ENCODE data around the gene EFCAB12.

Gene EFCAB12

GRCh38 chr3:129421988-129422745 lies 6.3 kb downstream of the EFCAB12 start:
- H2BK120ac ChIP-seq (ENCODE audit: insufficient read depth, low read length, poor library complexity) = no peak overlapping the region
- no peak overlapping the region for H3K4me3 ChIP-seq (ENCODE audit: low read depth, low read length)
- H3K9ac ChIP-seq (ENCODE audit: low read length) = no peak overlapping the region
- H3K36me3 ChIP-seq (ENCODE audit: control insufficient read depth in 1 of 2, insufficient read depth in 2 of 2, low read length in 2 of 2) = no peaks in the 10 kb centered on the region
- no peaks in the 10 kb centered on the region for H3K79me2 ChIP-seq (ENCODE audit: control insufficient read depth, insufficient read depth, low read length, poor library complexity)
- no CpG with 5 or more reads among the region's 6 CpGs for WGBS (ENCODE audit: extremely low coverage, insufficient coverage, insufficient read length)
- no peak overlapping the region for H3K27ac ChIP-seq (ENCODE audit: low read depth, low read length)
- H3K9me3 ChIP-seq (ENCODE audit: insufficient read depth, low read depth, low read length) = no peaks in the 10 kb centered on the region
- H2BK5ac ChIP-seq (ENCODE audit: low read depth, low read length, poor library complexity) = no peak overlapping the region
- H3K27me3 ChIP-seq (ENCODE audit: insufficient read depth, low read length) = no peaks in the 10 kb centered on the region
- H3K4ac ChIP-seq (ENCODE audit: low read depth, low read length) = no peak overlapping the region
- no peak overlapping the region for H4K8ac ChIP-seq (ENCODE audit: low read depth, low read length)
- H3K14ac ChIP-seq (ENCODE audit: low read length) = no peak overlapping the region
- no peak for DNase-seq
- no peaks in the 10 kb centered on the region for H3K4me1 ChIP-seq (ENCODE audit: control insufficient read depth in 1 of 2, insufficient read depth in 2 of 2, low read length in 2 of 2)
- no peak overlapping the region for H2AK5ac ChIP-seq (ENCODE audit: low read length)
- H3K18ac ChIP-seq (ENCODE audit: low read length) = no peak overlapping the region
- H4K12ac ChIP-seq (ENCODE audit: low read depth, low read length) = no peak overlapping the region
- H2BK12ac ChIP-seq (ENCODE audit: low read length) = no peak overlapping the region
- H2AFZ ChIP-seq (ENCODE audit: insufficient read depth, low read length, poor library complexity) = no peak overlapping the region
- no peak overlapping the region for H3K23ac ChIP-seq (ENCODE audit: low read length)
- H3K4me2 ChIP-seq (ENCODE audit: low read length) = no peak overlapping the region
- H4K91ac ChIP-seq (ENCODE audit: low read depth, low read length) = no peak overlapping the region
- H3K79me1 ChIP-seq (ENCODE audit: low read length) = no peaks in the 10 kb centered on the region

GRCh38 chr3:129421236-129421883 lies 7.1 kb downstream of the EFCAB12 start:
- Histone ChIP-seq H3K79me1 (ENCODE audit: low read length) (no peaks in the 10 kb centered on the region), H2BK120ac (ENCODE audit: insufficient read depth, low read length, poor library complexity) (no peak overlapping the region), H4K12ac (ENCODE audit: low read depth, low read length) (no peak overlapping the region), H3K23ac (ENCODE audit: low read length) (no peak overlapping the region), H3K79me2 (ENCODE audit: control insufficient read depth, insufficient read depth, low read length, poor library complexity) (no peaks in the 10 kb centered on the region), H3K4me3 (ENCODE audit: low read depth, low read length) (no peak overlapping the region), H3K4me2 (ENCODE audit: low read length) (no peak overlapping the region), H3K18ac (ENCODE audit: low read length) (no peak overlapping the region), H2BK5ac (ENCODE audit: low read depth, low read length, poor library complexity) (no peak overlapping the region), H2BK12ac (ENCODE audit: low read length) (no peak overlapping the region), H3K4ac (ENCODE audit: low read depth, low read length) (no peak overlapping the region), H4K8ac (ENCODE audit: low read depth, low read length) (no peak overlapping the region), H3K27me3 (ENCODE audit: insufficient read depth, low read length) (no peaks in the 10 kb centered on the region), H3K14ac (ENCODE audit: low read length) (no peak overlapping the region), H4K91ac (ENCODE audit: low read depth, low read length) (no peak overlapping the region), H2AK5ac (ENCODE audit: low read length) (no peak overlapping the region), H3K9ac (ENCODE audit: low read length) (no peak overlapping the region), H3K4me1 (ENCODE audit: control insufficient read depth in 1 of 2, insufficient read depth in 2 of 2, low read length in 2 of 2) (no peaks in the 10 kb centered on the region), H3K27ac (ENCODE audit: low read depth, low read length) (no peak overlapping the region), H3K9me3 (ENCODE audit: insufficient read depth, low read depth, low read length) (no peaks in the 10 kb centered on the region), H2AFZ (ENCODE audit: insufficient read depth, low read length, poor library complexity) (no peak overlapping the region), H3K36me3 (ENCODE audit: control insufficient read depth in 1 of 2, insufficient read depth in 2 of 2, low read length in 2 of 2) (no peaks in the 10 kb centered on the region)
- no peak for DNase-seq
- no CpG with 5 or more reads among the region's 12 CpGs for WGBS (ENCODE audit: extremely low coverage, insufficient coverage, insufficient read length)

- Histone ChIP-seq H3K27me3 (ENCODE audit: insufficient read depth, low read length) (no peaks in the 10 kb centered on the region), H3K79me1 (ENCODE audit: low read length) (no peaks in the 10 kb centered on the region), H3K23ac (ENCODE audit: low read length) (no peak overlapping the region), H3K4me1 (ENCODE audit: control insufficient read depth in 1 of 2, insufficient read depth in 2 of 2, low read length in 2 of 2) (no peaks in the 10 kb centered on the region), H4K12ac (ENCODE audit: low read depth, low read length) (no peak overlapping the region), H3K79me2 (ENCODE audit: control insufficient read depth, insufficient read depth, low read length, poor library complexity) (no peaks in the 10 kb centered on the region), H4K8ac (ENCODE audit: low read depth, low read length) (no peak overlapping the region), H3K14ac (ENCODE audit: low read length) (no peak overlapping the region), H3K4me2 (ENCODE audit: low read length) (no peak overlapping the region), H3K4ac (ENCODE audit: low read depth, low read length) (no peak overlapping the region), H2AK5ac (ENCODE audit: low read length) (no peak overlapping the region), H2BK5ac (ENCODE audit: low read depth, low read length, poor library complexity) (no peak overlapping the region), H2BK12ac (ENCODE audit: low read length) (no peak overlapping the region), H3K36me3 (ENCODE audit: control insufficient read depth in 1 of 2, insufficient read depth in 2 of 2, low read length in 2 of 2) (no peaks in the 10 kb centered on the region), H3K9ac (ENCODE audit: low read length) (no peak overlapping the region), H3K4me3 (ENCODE audit: low read depth, low read length) (no peak overlapping the region), H3K27ac (ENCODE audit: low read depth, low read length) (no peak overlapping the region), H2BK120ac (ENCODE audit: insufficient read depth, low read length, poor library complexity) (no peak overlapping the region), H4K91ac (ENCODE audit: low read depth, low read length) (no peak overlapping the region), H2AFZ (ENCODE audit: insufficient read depth, low read length, poor library complexity) (no peak overlapping the region), H3K18ac (ENCODE audit: low read length) (no peak overlapping the region), H3K9me3 (ENCODE audit: insufficient read depth, low read depth, low read length) (no peaks in the 10 kb centered on the region)
- DNase-seq = no peak
- WGBS (ENCODE audit: extremely low coverage, insufficient coverage, insufficient read length) = no CpG with 5 or more reads among the region's 4 CpGs
Measured at GRCh38 chr3:129419476-129419875, 9.0 kb downstream of the EFCAB12 start.

GRCh38 chr3:129418041-129418973 lies 10.1 kb downstream of the EFCAB12 start:
- WGBS (ENCODE audit: extremely low coverage, insufficient coverage, insufficient read length) = no CpG with 5 or more reads among the region's 14 CpGs
- Histone ChIP-seq H3K27ac (ENCODE audit: low read depth, low read length) (no peak overlapping the region), H2AK5ac (ENCODE audit: low read length) (no peak overlapping the region), H2BK5ac (ENCODE audit: low read depth, low read length, poor library complexity) (no peak overlapping the region), H3K18ac (ENCODE audit: low read length) (no peak overlapping the region), H2BK12ac (ENCODE audit: low read length) (no peak overlapping the region), H4K91ac (ENCODE audit: low read depth, low read length) (no peak overlapping the region), H2AFZ (ENCODE audit: insufficient read depth, low read length, poor library complexity) (no peak overlapping the region), H3K9me3 (ENCODE audit: insufficient read depth, low read depth, low read length) (no peaks in the 10 kb centered on the region), H3K79me2 (ENCODE audit: control insufficient read depth, insufficient read depth, low read length, poor library complexity) (no peaks in the 10 kb centered on the region), H2BK120ac (ENCODE audit: insufficient read depth, low read length, poor library complexity) (no peak overlapping the region), H3K27me3 (ENCODE audit: insufficient read depth, low read length) (no peaks in the 10 kb centered on the region), H4K8ac (ENCODE audit: low read depth, low read length) (no peak overlapping the region), H3K36me3 (ENCODE audit: control insufficient read depth in 1 of 2, insufficient read depth in 2 of 2, low read length in 2 of 2) (no peaks in the 10 kb centered on the region), H3K79me1 (ENCODE audit: low read length) (no peaks in the 10 kb centered on the region), H4K12ac (ENCODE audit: low read depth, low read length) (no peak overlapping the region), H3K23ac (ENCODE audit: low read length) (no peak overlapping the region), H3K14ac (ENCODE audit: low read length) (no peak overlapping the region), H3K4me2 (ENCODE audit: low read length) (no peak overlapping the region), H3K4ac (ENCODE audit: low read depth, low read length) (no peak overlapping the region), H3K4me3 (ENCODE audit: low read depth, low read length) (no peak overlapping the region), H3K4me1 (ENCODE audit: control insufficient read depth in 1 of 2, insufficient read depth in 2 of 2, low read length in 2 of 2) (no peaks in the 10 kb centered on the region), H3K9ac (ENCODE audit: low read length) (no peak overlapping the region)
- no peak for DNase-seq
